ENCODE results near the gene FCHSD1. TPM values are rescaled to one million over a fixed set of nuclear protein-coding genes. Genes with fewer than 3 reads are reported as not detected.

The FCHSD1 gene
- total RNA-seq, 1 experiment from 2014 or later = 41.4 TPM

DNA sequence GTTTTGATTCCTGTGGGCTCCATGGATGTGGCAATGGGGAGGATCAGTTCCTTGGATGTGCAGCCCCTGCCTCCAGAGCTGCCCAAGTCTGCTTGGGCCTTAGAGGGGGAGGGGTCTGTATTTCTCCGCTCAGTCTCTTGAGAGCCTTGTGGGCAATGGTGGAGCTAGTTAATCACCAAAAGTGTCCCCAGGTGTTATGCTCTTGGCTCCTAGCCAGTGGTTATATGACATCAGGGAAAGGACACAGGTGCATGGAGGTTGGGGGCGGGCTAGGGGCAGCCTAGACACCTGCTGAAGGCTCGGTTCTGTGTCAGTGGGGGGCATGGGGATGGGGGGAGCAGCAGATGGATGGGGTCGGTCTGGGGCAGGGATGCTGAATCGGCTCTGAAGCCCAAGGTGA lies 43.3 kb upstream of the FCHSD1 start:
- CTCF ChIA-PET = interaction anchor here (0.7 to 3.3 kb wide), 5 partner anchors 63 to 266 kb away, joined by 10 to 95 read pairs (median 12); partner anchors contain the start of gene PCDH1
- peaks cover 7% of the 10 kb centered on the region for H3K36me3 Mint-ChIP-seq (ENCODE audit: insufficient read depth, unreplicated experiment)
- no peak for DNase-seq
- H3K27ac Mint-ChIP-seq (ENCODE audit: unreplicated experiment) = no peak overlapping the region
- H3K4me3 Mint-ChIP-seq (ENCODE audit: low read depth, unreplicated experiment) = no peak overlapping the region
- H3K27me3 Mint-ChIP-seq (ENCODE audit: unreplicated experiment) = peaks cover 53% of the 10 kb centered on the region
- H3K9me3 Mint-ChIP-seq (ENCODE audit: low read depth, unreplicated experiment) = no peaks in the 10 kb centered on the region
- peaks cover 35% of the 10 kb centered on the region for H3K4me1 Mint-ChIP-seq (ENCODE audit: low read depth, unreplicated experiment)
- intact Hi-C loops (cut with micrococcal nuclease; ENCODE audit: unreplicated experiment) = loop anchor here (5.0 kb wide), 1 partner anchor 448 kb away; no protein-coding TSS in a partner anchor
- TF ChIP-seq CTCF (IDR thresholded peaks at IDR 0.05; ENCODE audit: unreplicated experiment) = no peak
- BruUV-seq (replicated peaks) = no TSS peak

- BruUV-seq (replicated peaks) = no TSS peak
- H3K36me3 Mint-ChIP-seq (ENCODE audit: insufficient read depth, unreplicated experiment) = peaks cover 7% of the 10 kb centered on the region
- DNase-seq = no peak
- peaks cover 54% of the 10 kb centered on the region for H3K27me3 Mint-ChIP-seq (ENCODE audit: unreplicated experiment)
- TF ChIP-seq CTCF (IDR thresholded peaks at IDR 0.05; ENCODE audit: unreplicated experiment) = no peak
- H3K9me3 Mint-ChIP-seq (ENCODE audit: low read depth, unreplicated experiment) = no peaks in the 10 kb centered on the region
- peak overlapping the region; percentile 69 for H3K4me3 Mint-ChIP-seq (ENCODE audit: low read depth, unreplicated experiment)
- peaks cover 35% of the 10 kb centered on the region for H3K4me1 Mint-ChIP-seq (ENCODE audit: low read depth, unreplicated experiment)
- intact Hi-C loops (cut with micrococcal nuclease; ENCODE audit: unreplicated experiment) = loop anchor here (1.0 to 5.0 kb wide), 3 partner anchors 186 to 449 kb away; partner anchors contain the start of gene PCDH1
- no peak overlapping the region for H3K27ac Mint-ChIP-seq (ENCODE audit: unreplicated experiment)
- CTCF ChIA-PET = interaction anchor here (0.6 to 3.4 kb wide), 11 partner anchors 10 to 276 kb away, joined by 3 to 95 read pairs (median 6); partner anchors contain the start of genes DIAPH1, PCDH1 and RNF14
Observed at GRCh38 chr5:141692919-141693725, 41.9 kb upstream of the FCHSD1 start.

GRCh38 chr5:141692533-141692888 lies 41.3 kb upstream of the FCHSD1 start:
- H3K27me3 Mint-ChIP-seq (ENCODE audit: unreplicated experiment) = peaks cover 53% of the 10 kb centered on the region
- H3K4me3 Mint-ChIP-seq (ENCODE audit: low read depth, unreplicated experiment) = peak overlapping the region; percentile 69
- BruUV-seq (replicated peaks) = no TSS peak
- no peak overlapping the region for H3K27ac Mint-ChIP-seq (ENCODE audit: unreplicated experiment)
- H3K4me1 Mint-ChIP-seq (ENCODE audit: low read depth, unreplicated experiment) = peaks cover 35% of the 10 kb centered on the region
- peaks cover 7% of the 10 kb centered on the region for H3K36me3 Mint-ChIP-seq (ENCODE audit: insufficient read depth, unreplicated experiment)
- TF ChIP-seq CTCF (IDR thresholded peaks at IDR 0.05; ENCODE audit: unreplicated experiment) = no peak
- no peak for DNase-seq
- intact Hi-C loops (cut with micrococcal nuclease; ENCODE audit: unreplicated experiment) = loop anchor here (1.0 to 5.0 kb wide), 3 partner anchors 186 to 450 kb away; partner anchors contain the start of gene PCDH1
- H3K9me3 Mint-ChIP-seq (ENCODE audit: low read depth, unreplicated experiment) = no peaks in the 10 kb centered on the region
- CTCF ChIA-PET = interaction anchor here (0.9 to 3.4 kb wide), 15 partner anchors 9 to 276 kb away, joined by 3 to 95 read pairs (median 6); partner anchors contain the start of genes ARAP3, DELE1, DIAPH1 and PCDH1

- H3K36me3 Mint-ChIP-seq (ENCODE audit: insufficient read depth, unreplicated experiment) = peaks cover 7% of the 10 kb centered on the region
- peak; percentile 95 for DNase-seq
- intact Hi-C loops (cut with micrococcal nuclease; ENCODE audit: unreplicated experiment) = loop anchor here (1.0 to 5.0 kb wide), 3 partner anchors 187 to 450 kb away; partner anchors contain the start of gene PCDH1
- H3K4me1 Mint-ChIP-seq (ENCODE audit: low read depth, unreplicated experiment) = peaks cover 35% of the 10 kb centered on the region
- H3K4me3 Mint-ChIP-seq (ENCODE audit: low read depth, unreplicated experiment) = peak overlapping the region; percentile 69
- TF ChIP-seq CTCF (IDR thresholded peaks at IDR 0.05; ENCODE audit: unreplicated experiment) = peak; percentile 97
- CTCF ChIA-PET = interaction anchor here (0.9 to 3.4 kb wide), 15 partner anchors 9 to 277 kb away, joined by 3 to 95 read pairs (median 6); partner anchors contain the start of genes ARAP3, DELE1, DIAPH1 and PCDH1
- no peaks in the 10 kb centered on the region for H3K9me3 Mint-ChIP-seq (ENCODE audit: low read depth, unreplicated experiment)
- H3K27ac Mint-ChIP-seq (ENCODE audit: unreplicated experiment) = no peak overlapping the region
- peaks cover 47% of the 10 kb centered on the region for H3K27me3 Mint-ChIP-seq (ENCODE audit: unreplicated experiment)
- no TSS peak for BruUV-seq (replicated peaks)
Observed at GRCh38 chr5:141691867-141692532, 40.8 kb upstream of the FCHSD1 start.
